NCI-H510A (cell line): ENCODE results near the gene CAMKMT.

ENCODE experiments used
- DNase-seq: peaks from one replicate; lab custom pipeline; 2025; lab: John Stamatoyannopoulos, UW

Gene CAMKMT

GRCh38 chr2:44801841-44802776, 440.4 kb downstream of the CAMKMT start:
- DNase-seq: no peak

- no peak for DNase-seq
These were observed 441.2 kb downstream of the CAMKMT start for GRCh38 chr2:44802777-44803424.

GRCh38 chr2:44804406-44805265, 442.9 kb downstream of the CAMKMT start:
- DNase-seq: no peak

- DNase-seq: no peak
These were observed 443.9 kb downstream of the CAMKMT start for GRCh38 chr2:44805401-44806235.

GRCh38 chr2:44807201-44808025, 445.7 kb downstream of the CAMKMT start:
- DNase-seq: no peak

- DNase-seq: no peak
These were observed 449.3 kb downstream of the CAMKMT start for GRCh38 chr2:44810892-44811530.

GRCh38 chr2:44813165-44813564, 451.4 kb downstream of the CAMKMT start:
- DNase-seq: no peak

- no peak for DNase-seq
These were observed 451.9 kb downstream of the CAMKMT start for GRCh38 chr2:44813658-44814057.

GRCh38 chr2:44817256-44817655, 455.5 kb downstream of the CAMKMT start:
- no peak for DNase-seq

GRCh38 chr2:44817673-44818335, 456.1 kb downstream of the CAMKMT start:
- DNase-seq: no peak

GRCh38 chr2:44819061-44819460, 457.3 kb downstream of the CAMKMT start:
- no peak for DNase-seq

GRCh38 chr2:44821500-44821899, 459.8 kb downstream of the CAMKMT start:
- no peak for DNase-seq

GRCh38 chr2:44822174-44822573, 460.4 kb downstream of the CAMKMT start:
- no peak for DNase-seq
